Measurements from ENCODE around the gene FAM20A. TPM values are rescaled to one million over a fixed set of nuclear protein-coding genes. Genes with fewer than 3 reads are reported as not detected.
A peak's percentile ranks its signal among the peaks of the same experiment; 100 is the strongest.

The FAM20A gene
- total RNA-seq, 2 experiments from 2014 or later: not detected

DNA sequence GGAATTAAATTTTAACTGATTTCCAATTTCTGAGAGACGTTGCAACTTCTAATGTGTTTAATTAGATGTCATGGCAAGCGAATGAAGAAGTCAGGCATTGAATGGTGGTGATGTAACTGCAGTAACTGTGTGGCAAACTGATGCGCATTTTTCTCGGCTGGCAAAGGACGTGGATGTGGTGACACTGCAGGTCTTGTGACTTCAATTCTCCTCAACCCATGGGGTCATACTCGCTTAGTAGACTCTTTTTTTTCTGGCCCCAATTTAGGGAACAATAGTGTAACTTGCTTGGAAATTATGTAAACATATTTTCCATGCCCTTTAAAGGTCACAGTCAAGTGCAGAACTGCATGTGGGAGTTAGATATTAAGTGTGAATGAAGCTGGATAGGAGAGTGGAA is 1.9 kb upstream of the FAM20A start:
- no peak for TF ChIP-seq CTCF (IDR thresholded peaks at IDR 0.05)
- intact Hi-C loops (cut with DNase I, micrococcal nuclease): no loop called here
- Histone ChIP-seq H3K9me3 (ENCODE audit: control insufficient read depth in 1 of 2, insufficient read depth in 1 of 2, low read length in 2 of 2) (peaks cover 7 to 9% of the 10 kb centered on the region in 2 experiments), H3K27me3 (ENCODE audit: control insufficient read depth in 1 of 2, insufficient read depth in 2 of 2, low read length in 2 of 2) (peaks cover 33 to 44% of the 10 kb centered on the region in 2 experiments), H3K27ac (ENCODE audit: low read depth in 1 of 2, low read length in 2 of 2) (no peak overlapping the region), H3K36me3 (ENCODE audit: insufficient read depth, low read length) (no peaks in the 10 kb centered on the region), H3K4me3 (ENCODE audit: low read length) (no peak overlapping the region), H3K4me1 (ENCODE audit: insufficient read depth, low read length) (peaks cover 18% of the 10 kb centered on the region)
- POLR2A ChIA-PET: no interaction called here
- Mint-ChIP-seq H3K36me3 (ENCODE audit: low read depth) (no peaks in the 10 kb centered on the region), H3K9me3 (peaks cover 8% of the 10 kb centered on the region), H3K4me3 (no peak overlapping the region), H3K27ac (no peak overlapping the region), H3K4me1 (ENCODE audit: low read depth) (peaks cover 20% of the 10 kb centered on the region), H3K27me3 (peaks cover 69% of the 10 kb centered on the region)
- DNase-seq: peak in 3 of 14 experiments; percentile 11 to 60 (median 41)
- CTCF ChIA-PET: no interaction called here
- ATAC-seq (ENCODE audit: poor library complexity): no peak

DNA sequence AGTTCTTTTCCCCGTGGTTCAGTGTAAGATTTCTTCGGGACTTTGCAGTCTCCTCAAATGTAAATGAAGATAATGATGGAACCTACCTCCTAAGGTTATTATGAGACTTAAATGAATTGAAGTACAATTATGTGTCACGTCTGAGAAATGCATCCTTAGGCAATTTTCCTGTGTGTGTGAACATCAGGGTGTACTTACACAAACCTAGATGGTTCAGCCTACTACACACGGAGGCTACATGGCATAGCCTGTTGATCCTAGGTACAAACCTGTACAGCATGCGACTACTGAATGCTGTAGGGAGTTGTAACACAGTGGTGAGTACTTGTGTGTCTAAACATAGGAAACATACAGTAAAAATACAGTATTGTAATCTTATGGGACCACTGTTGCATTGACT is 1.1 kb upstream of the FAM20A start:
- no peak for TF ChIP-seq CTCF (IDR thresholded peaks at IDR 0.05)
- Histone ChIP-seq H3K9me3 (ENCODE audit: control insufficient read depth in 1 of 2, insufficient read depth in 1 of 2, low read length in 2 of 2) (peaks cover 1 to 7% of the 10 kb centered on the region in 2 experiments), H3K36me3 (ENCODE audit: insufficient read depth, low read length) (no peaks in the 10 kb centered on the region), H3K4me1 (ENCODE audit: insufficient read depth, low read length) (peaks cover 18% of the 10 kb centered on the region), H3K27me3 (ENCODE audit: control insufficient read depth in 1 of 2, insufficient read depth in 2 of 2, low read length in 2 of 2) (peaks cover 33 to 47% of the 10 kb centered on the region in 2 experiments), H3K27ac (ENCODE audit: low read depth in 1 of 2, low read length in 2 of 2) (no peak overlapping the region), H3K4me3 (ENCODE audit: low read length) (no peak overlapping the region)
- Mint-ChIP-seq H3K27ac (no peak overlapping the region), H3K27me3 (peaks cover 73% of the 10 kb centered on the region), H3K4me1 (ENCODE audit: low read depth) (peaks cover 20% of the 10 kb centered on the region), H3K9me3 (peaks cover 4% of the 10 kb centered on the region), H3K4me3 (no peak overlapping the region), H3K36me3 (ENCODE audit: low read depth) (no peaks in the 10 kb centered on the region)
- no peak for DNase-seq
- ChIA-PET CTCF (interaction anchor here (0.6 kb wide), 1 partner anchor 56 kb away, joined by 4 read pairs; no protein-coding TSS in a partner anchor), POLR2A (no interaction called here)
- intact Hi-C loops (cut with DNase I, micrococcal nuclease): no loop called here
- ATAC-seq (ENCODE audit: poor library complexity): no peak

- ATAC-seq (ENCODE audit: poor library complexity): no peak
- intact Hi-C loops (cut with DNase I, micrococcal nuclease): no loop called here
- peaks cover 0 to 7% of the 10 kb centered on the region in 2 experiments for H3K9me3 ChIP-seq (ENCODE audit: control insufficient read depth in 1 of 2, insufficient read depth in 1 of 2, low read length in 2 of 2)
- DNase-seq: peak in 3 of 14 experiments; percentile 9 to 30 (median 25)
- H3K4me1 ChIP-seq (ENCODE audit: insufficient read depth, low read length): peaks cover 18% of the 10 kb centered on the region
- Mint-ChIP-seq H3K27ac (no peak overlapping the region), H3K27me3 (peaks cover 76% of the 10 kb centered on the region), H3K4me1 (ENCODE audit: low read depth) (peaks cover 20% of the 10 kb centered on the region), H3K4me3 (no peak overlapping the region), H3K36me3 (ENCODE audit: low read depth) (no peaks in the 10 kb centered on the region), H3K9me3 (peaks cover 2% of the 10 kb centered on the region)
- no peaks in the 10 kb centered on the region for H3K36me3 ChIP-seq (ENCODE audit: insufficient read depth, low read length)
- ChIA-PET POLR2A (no interaction called here), CTCF (interaction anchor here (0.6 kb wide), 1 partner anchor 55 kb away, joined by 4 read pairs; no protein-coding TSS in a partner anchor)
- H3K4me3 ChIP-seq (ENCODE audit: low read length): no peak overlapping the region
- peaks cover 33 to 47% of the 10 kb centered on the region in 2 experiments for H3K27me3 ChIP-seq (ENCODE audit: control insufficient read depth in 1 of 2, insufficient read depth in 2 of 2, low read length in 2 of 2)
- no peak overlapping the region for H3K27ac ChIP-seq (ENCODE audit: low read depth in 1 of 2, low read length in 2 of 2)
- TF ChIP-seq CTCF (IDR thresholded peaks at IDR 0.05): no peak
These were observed 560 bp upstream of the FAM20A start for GRCh38 chr17:68601565-68602288.

All from CD4-positive, alpha-beta T cell (primary cell).